ENCODE measurements around the gene ELAVL2. TPM values are rescaled to one million over a fixed set of nuclear protein-coding genes. Genes with fewer than 3 reads are reported as not detected.

The ELAVL2 gene
- total RNA-seq, 1 experiment from 2014 or later: not detected

DNA sequence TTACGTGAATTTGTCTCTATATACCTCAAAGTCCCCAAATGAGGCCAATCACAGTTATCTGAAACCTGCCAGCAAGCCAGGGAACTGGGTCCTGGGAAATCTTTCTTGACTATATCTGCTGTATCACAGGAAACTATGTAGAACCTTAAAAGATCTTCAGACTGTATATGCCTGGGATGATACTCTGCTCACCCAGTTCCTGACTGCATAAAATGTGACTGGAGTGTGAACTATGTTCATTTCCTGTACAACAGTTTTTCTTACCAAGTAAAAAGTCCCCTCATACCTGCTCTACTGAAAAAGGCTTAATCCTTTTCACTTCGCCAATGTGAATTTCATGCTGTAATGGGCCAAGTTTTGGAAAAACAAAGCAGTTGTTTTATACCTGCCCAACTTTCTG is 162.9 kb downstream of the ELAVL2 start:
- Histone ChIP-seq H3K9me2 (ENCODE audit: insufficient read depth) (no peaks in the 10 kb centered on the region), H3K27ac (no peak overlapping the region), H3K4me2 (no peak overlapping the region), H3F3A (ENCODE audit: insufficient read depth, low read depth) (no peaks in the 10 kb centered on the region), H2AFZ (no peak overlapping the region), H3K9me3 (ENCODE audit: insufficient read depth, low read depth) (no peaks in the 10 kb centered on the region), H3K79me2 (ENCODE audit: low read depth) (no peaks in the 10 kb centered on the region), H3K4me3 (no peak overlapping the region), H3K4me1 (replicated peaks; ENCODE audit: insufficient read depth) (no peaks in the 10 kb centered on the region), H4K20me1 (ENCODE audit: insufficient read depth) (no peaks in the 10 kb centered on the region), H3K27me3 (ENCODE audit: insufficient read depth, low read depth) (no peaks in the 10 kb centered on the region), H3K36me3 (ENCODE audit: low read depth) (no peaks in the 10 kb centered on the region)
- ChIA-PET POLR2A (ENCODE audit: unreplicated experiment) (no interaction called here), CTCF (no interaction called here)
- intact Hi-C loops (cut with micrococcal nuclease; ENCODE audit: unreplicated experiment): no loop called here
- no TSS peak for BruUV-seq (replicated peaks)
- TF ChIP-seq, protein P1, sequence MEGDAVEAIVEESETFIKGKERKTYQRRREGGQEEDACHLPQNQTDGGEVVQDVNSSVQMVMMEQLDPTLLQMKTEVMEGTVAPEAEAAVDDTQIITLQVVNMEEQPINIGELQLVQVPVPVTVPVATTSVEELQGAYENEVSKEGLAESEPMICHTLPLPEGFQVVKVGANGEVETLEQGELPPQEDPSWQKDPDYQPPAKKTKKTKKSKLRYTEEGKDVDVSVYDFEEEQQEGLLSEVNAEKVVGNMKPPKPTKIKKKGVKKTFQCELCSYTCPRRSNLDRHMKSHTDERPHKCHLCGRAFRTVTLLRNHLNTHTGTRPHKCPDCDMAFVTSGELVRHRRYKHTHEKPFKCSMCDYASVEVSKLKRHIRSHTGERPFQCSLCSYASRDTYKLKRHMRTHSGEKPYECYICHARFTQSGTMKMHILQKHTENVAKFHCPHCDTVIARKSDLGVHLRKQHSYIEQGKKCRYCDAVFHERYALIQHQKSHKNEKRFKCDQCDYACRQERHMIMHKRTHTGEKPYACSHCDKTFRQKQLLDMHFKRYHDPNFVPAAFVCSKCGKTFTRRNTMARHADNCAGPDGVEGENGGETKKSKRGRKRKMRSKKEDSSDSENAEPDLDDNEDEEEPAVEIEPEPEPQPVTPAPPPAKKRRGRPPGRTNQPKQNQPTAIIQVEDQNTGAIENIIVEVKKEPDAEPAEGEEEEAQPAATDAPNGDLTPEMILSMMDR (conservative IDR thresholded peaks at IDR 0.05): no peak
- no peak for TF ChIP-seq EZH2 (IDR thresholded peaks at IDR 0.05; ENCODE audit: low read depth)
- DNase-seq: no peak

DNA sequence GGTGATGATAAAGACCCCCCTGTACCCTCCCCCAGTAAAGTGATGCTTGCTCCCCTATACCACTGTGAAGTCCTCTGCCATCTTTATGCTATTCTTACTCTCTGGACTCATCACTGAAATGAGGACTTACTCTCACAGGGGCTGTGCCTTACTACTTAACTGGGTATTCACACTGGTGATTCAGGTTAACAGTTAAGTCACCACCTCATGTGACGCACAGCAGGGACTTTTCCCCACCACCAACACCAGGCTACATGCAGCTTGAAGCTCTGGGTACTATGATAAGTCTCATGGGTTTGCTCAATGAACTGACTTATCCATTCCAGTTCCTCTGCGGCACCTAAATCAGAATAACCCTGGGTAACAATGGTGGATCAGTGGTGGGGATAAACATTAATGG is 163.7 kb downstream of the ELAVL2 start:
- ChIA-PET POLR2A (ENCODE audit: unreplicated experiment) (no interaction called here), CTCF (no interaction called here)
- H3K4me2 ChIP-seq: no peak overlapping the region
- H3K9me2 ChIP-seq (ENCODE audit: insufficient read depth): no peaks in the 10 kb centered on the region
- DNase-seq: no peak
- no peaks in the 10 kb centered on the region for H3K9me3 ChIP-seq (ENCODE audit: insufficient read depth, low read depth)
- H3K27ac ChIP-seq: no peak overlapping the region
- no peaks in the 10 kb centered on the region for H4K20me1 ChIP-seq (ENCODE audit: insufficient read depth)
- H3F3A ChIP-seq (ENCODE audit: insufficient read depth, low read depth): no peaks in the 10 kb centered on the region
- no peak overlapping the region for H2AFZ ChIP-seq
- no peaks in the 10 kb centered on the region for H3K4me1 ChIP-seq (replicated peaks; ENCODE audit: insufficient read depth)
- H3K4me3 ChIP-seq: no peak overlapping the region
- H3K36me3 ChIP-seq (ENCODE audit: low read depth): no peaks in the 10 kb centered on the region
- no TSS peak for BruUV-seq (replicated peaks)
- no peak for TF ChIP-seq EZH2 (IDR thresholded peaks at IDR 0.05; ENCODE audit: low read depth)
- TF ChIP-seq, protein P1 (conservative IDR thresholded peaks at IDR 0.05): no peak
- no peaks in the 10 kb centered on the region for H3K79me2 ChIP-seq (ENCODE audit: low read depth)
- intact Hi-C loops (cut with micrococcal nuclease; ENCODE audit: unreplicated experiment): no loop called here
- H3K27me3 ChIP-seq (ENCODE audit: insufficient read depth, low read depth): no peaks in the 10 kb centered on the region

DNA sequence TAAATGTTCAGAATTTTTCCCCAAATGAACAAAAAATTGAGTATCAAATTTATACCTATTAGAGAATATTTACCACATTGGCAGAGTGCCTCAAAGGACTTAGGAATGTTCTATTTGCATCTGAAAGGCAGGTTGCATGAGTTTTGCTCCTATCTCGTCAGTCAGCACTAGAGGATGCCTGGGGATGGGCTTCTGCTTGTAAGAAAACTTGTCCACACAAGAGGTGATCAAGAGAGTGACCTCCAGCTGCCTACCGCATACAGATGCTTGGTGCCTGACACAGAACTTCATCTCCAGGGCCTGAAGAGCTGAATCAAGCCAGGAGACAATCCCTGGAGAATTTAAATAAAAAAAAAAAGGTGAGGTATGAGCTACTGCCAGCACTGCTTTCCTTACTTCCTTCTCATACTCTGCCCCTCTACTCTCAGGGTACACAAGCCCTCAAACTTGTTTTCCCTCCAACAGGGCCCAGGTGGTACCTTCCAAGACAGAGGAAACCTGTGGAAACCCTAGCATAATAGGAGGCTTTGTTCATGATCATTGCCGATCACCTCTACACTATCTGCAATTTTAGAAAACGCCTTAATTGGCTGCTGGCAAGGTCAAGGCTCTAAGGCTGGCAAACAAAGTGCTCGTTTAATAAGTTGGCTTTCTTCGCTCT is 166.6 kb downstream of the ELAVL2 start:
- Histone ChIP-seq H3K4me2 (no peak overlapping the region), H3K79me2 (ENCODE audit: low read depth) (no peaks in the 10 kb centered on the region), H3K9me2 (ENCODE audit: insufficient read depth) (no peaks in the 10 kb centered on the region), H3K27ac (no peak overlapping the region), H3K27me3 (ENCODE audit: insufficient read depth, low read depth) (no peaks in the 10 kb centered on the region), H3K4me1 (replicated peaks; ENCODE audit: insufficient read depth) (no peaks in the 10 kb centered on the region), H3F3A (ENCODE audit: insufficient read depth, low read depth) (no peaks in the 10 kb centered on the region), H2AFZ (no peak overlapping the region), H3K9me3 (ENCODE audit: insufficient read depth, low read depth) (no peaks in the 10 kb centered on the region), H4K20me1 (ENCODE audit: insufficient read depth) (no peaks in the 10 kb centered on the region), H3K4me3 (no peak overlapping the region), H3K36me3 (ENCODE audit: low read depth) (no peaks in the 10 kb centered on the region)
- TF ChIP-seq, protein P1 (conservative IDR thresholded peaks at IDR 0.05): no peak
- no peak for TF ChIP-seq EZH2 (IDR thresholded peaks at IDR 0.05; ENCODE audit: low read depth)
- no peak for DNase-seq
- ChIA-PET CTCF (no interaction called here), POLR2A (ENCODE audit: unreplicated experiment) (no interaction called here)
- intact Hi-C loops (cut with micrococcal nuclease; ENCODE audit: unreplicated experiment): no loop called here
- BruUV-seq (replicated peaks): no TSS peak
